Dermis microvascular lymphatic vessel endothelial cell (primary cell): ENCODE measurements around the gene LAG3. TPM values are rescaled to one million over a fixed set of nuclear protein-coding genes. Genes with fewer than 3 reads are reported as not detected.

Experiments
- DNase-seq, 2 donors: peaks; one replicate each; pipeline versions ENCODE4 v3.0.0 to v3.0.0-alpha.2; 2010; ENCODE audit warnings: low read depth in 2 of 2
- total RNA-seq: library from RNA; depleted of rRNA; stranded (reverse); fragments of >200 nt; gene quantifications from 2 replicates; pipeline ENCODE4 v1.2.1, GENCODE V29; 2014

LAG3 gene
- total RNA-seq, 1 donor from 2014 or later = under 0.01 TPM

GRCh38 chr12:6752921-6753771 is 19.2 kb upstream of the LAG3 start, which contains the start of gene MLF2:
MLF2 (minus strand) TSS chr12:6753141; CDS start chr12:6752334, 807 bp downstream.
- DNase-seq = peak; percentile 98 to 99

- DNase-seq = no peak
These were observed 18.5 kb upstream of the LAG3 start for GRCh38 chr12:6753772-6754356.

GRCh38 chr12:6754411-6754810 is 17.9 kb upstream of the LAG3 start:
- DNase-seq = no peak

GRCh38 chr12:6757028-6757690 is 15.2 kb upstream of the LAG3 start:
- no peak for DNase-seq

- no peak for DNase-seq
These were observed 13.7 kb upstream of the LAG3 start for GRCh38 chr12:6758506-6759095.

GRCh38 chr12:6759741-6760140 is 12.6 kb upstream of the LAG3 start:
- no peak for DNase-seq

GRCh38 chr12:6763380-6763779 is 8.9 kb upstream of the LAG3 start:
- no peak for DNase-seq

- DNase-seq = peak; percentile 99
These were observed 8.1 kb upstream of the LAG3 start for GRCh38 chr12:6764011-6764828.

GRCh38 chr12:6765048-6765633 is 7.2 kb upstream of the LAG3 start:
- DNase-seq = peak in 1 of 2 donors; percentile 34

- DNase-seq = peak; percentile 72 to 93
These were observed 6.4 kb upstream of the LAG3 start, which contains the start of gene PTMS for GRCh38 chr12:6765634-6766581. PTMS (plus strand) TSS chr12:6766363; CDS start chr12:6766706, 343 bp downstream.

GRCh38 chr12:6766651-6767349 is 5.5 kb upstream of the LAG3 start:
- peak in 1 of 2 donors; percentile 81 for DNase-seq

- DNase-seq = peak in 1 of 2 donors; percentile 41
These were observed 4.7 kb upstream of the LAG3 start for GRCh38 chr12:6767353-6768319.

GRCh38 chr12:6768437-6768914 is 3.8 kb upstream of the LAG3 start:
- DNase-seq = peak in 1 of 2 donors; percentile 31

- peak in 1 of 2 donors; percentile 46 for DNase-seq
These were observed 3.3 kb upstream of the LAG3 start for GRCh38 chr12:6768990-6769389.

GRCh38 chr12:6769666-6770065 is 2.7 kb upstream of the LAG3 start:
- no peak for DNase-seq

GRCh38 chr12:6770094-6770493 is 2.2 kb upstream of the LAG3 start:
- DNase-seq = no peak

GRCh38 chr12:6770600-6770999 is 1.7 kb upstream of the LAG3 start:
- DNase-seq = no peak
